WTC11 (cell line): ENCODE data around the gene UNC119B. TPM values are rescaled to one million over a fixed set of nuclear protein-coding genes. Genes with fewer than 3 reads are reported as not detected.
A peak's percentile ranks its signal among the peaks of the same experiment; 100 is the strongest.

Source experiments
- ATAC-seq: fragments of 200-7000 bp; cut with Tn5 transposase; 2 replicates; pipeline ENCODE4 v1.10.0; 2021; ENCODE audit warnings: mild to moderate bottlenecking, moderate library complexity
- CTCF ChIA-PET: fragments of 300-600 bp; sonication (Branson Sonifier 250); formaldehyde crosslinking; loops from one replicate; lab custom pipeline; 2021; ENCODE audit warnings: antibody characterized with exemption; lab: Charles Lee
- POLR2A ChIA-PET: fragments of 350-600 bp; sonication (Branson Sonifier 250); formaldehyde crosslinking; loops from one replicate; lab custom pipeline; 2021; ENCODE audit warnings: antibody characterized with exemption; lab: Charles Lee
- DNase-seq: peaks from one replicate; pipeline ENCODE4 v3.0.0; 2021; ENCODE audit warnings: low spot score
- H3K27ac Mint-ChIP-seq: 2 replicates; pipeline ENCODE4 v1.8.0; 2021; ENCODE audit warnings: mixed read lengths
- H3K27me3 Mint-ChIP-seq: 2 replicates; pipeline ENCODE4 v1.8.0; 2021; ENCODE audit warnings: low read depth, mild to moderate bottlenecking, moderate library complexity, mixed read lengths
- H3K36me3 Mint-ChIP-seq: 2 replicates; pipeline ENCODE4 v1.8.0; 2021; ENCODE audit warnings: mixed read lengths
- H3K4me1 Mint-ChIP-seq: 2 replicates; pipeline ENCODE4 v1.8.0; 2022; ENCODE audit warnings: mixed read lengths
- H3K4me3 Mint-ChIP-seq: 2 replicates; pipeline ENCODE4 v1.8.0; 2021; ENCODE audit warnings: mild to moderate bottlenecking, moderate library complexity, mixed read lengths
- H3K9me3 Mint-ChIP-seq: 2 replicates; pipeline ENCODE4 v1.8.0; 2021; ENCODE audit warnings: mixed read lengths
- ATF2 ChIP-seq: sonication (generic); formaldehyde crosslinking; IDR thresholded peaks from 2 replicates; pipeline ENCODE4 v1.8.1; 2022; ENCODE audit warnings: low read depth, missing genetic modification reagents, borderline replicate concordance
- ATF3 ChIP-seq: sonication (generic); formaldehyde crosslinking; conservative IDR thresholded peaks from 2 replicates; pipeline ENCODE4 v1.8.1; 2022; ENCODE audit warnings: mild to moderate bottlenecking, missing genetic modification reagents
- CBFB ChIP-seq: sonication (generic); formaldehyde crosslinking; IDR thresholded peaks from 2 replicates; pipeline ENCODE4 v1.8.1; 2022; ENCODE audit warnings: mild to moderate bottlenecking, low read depth, missing genetic modification reagents
- CREM ChIP-seq: sonication (generic); formaldehyde crosslinking; IDR thresholded peaks from 2 replicates; pipeline ENCODE4 v1.8.1; 2022; ENCODE audit warnings: mild to moderate bottlenecking, missing genetic modification reagents, moderate library complexity
- ELF4 ChIP-seq: sonication (generic); formaldehyde crosslinking; IDR thresholded peaks from 2 replicates; pipeline ENCODE4 v1.8.1; 2022; ENCODE audit warnings: low read depth, mild to moderate bottlenecking, moderate library complexity, missing genetic modification reagents
- ESRRA ChIP-seq: sonication (generic); formaldehyde crosslinking; IDR thresholded peaks from 2 replicates; pipeline ENCODE4 v1.8.1; 2022; ENCODE audit warnings: mild to moderate bottlenecking, missing genetic modification reagents, borderline replicate concordance
- ETV6 ChIP-seq: sonication (generic); formaldehyde crosslinking; IDR thresholded peaks from 2 replicates; pipeline ENCODE4 v1.8.1; 2022; ENCODE audit warnings: mild to moderate bottlenecking, missing genetic modification reagents
- FOXK1 ChIP-seq: sonication (generic); formaldehyde crosslinking; IDR thresholded peaks from 2 replicates; pipeline ENCODE4 v1.8.0; 2022; ENCODE audit warnings: mild to moderate bottlenecking, moderate library complexity, missing genetic modification reagents
- HMGA2 ChIP-seq: fragments of 250-450 bp; sonication (Bioruptor Pico); IDR thresholded peaks from 2 replicates; pipeline ENCODE4 v1.4.0; 2021; ENCODE audit warnings: mild to moderate bottlenecking, moderate library complexity
- JUN ChIP-seq: sonication (generic); formaldehyde crosslinking; IDR thresholded peaks from 2 replicates; pipeline ENCODE4 v1.8.0; 2023; ENCODE audit warnings: mild to moderate bottlenecking, missing genetic modification reagents
- NFATC4 ChIP-seq: fragments of 250-450 bp; sonication (Bioruptor Pico); IDR thresholded peaks from 2 replicates; pipeline ENCODE4 v1.9.0; 2021; ENCODE audit warnings: mild to moderate bottlenecking
- NFE2L1 ChIP-seq: sonication (generic); formaldehyde crosslinking; IDR thresholded peaks from 2 replicates; pipeline ENCODE4 v1.8.1; 2023; ENCODE audit warnings: missing genetic modification reagents
- NFYB ChIP-seq: sonication (generic); formaldehyde crosslinking; conservative IDR thresholded peaks from 2 replicates; pipeline ENCODE4 v1.8.0; 2022; ENCODE audit warnings: low read depth, missing genetic modification reagents
- RORB ChIP-seq: fragments of 250-450 bp; sonication (Bioruptor Pico); IDR thresholded peaks from 2 replicates; pipeline ENCODE4 v1.9.0; 2021; ENCODE audit warnings: mild to moderate bottlenecking
- TEAD4 ChIP-seq: sonication (generic); formaldehyde crosslinking; IDR thresholded peaks from 2 replicates; pipeline ENCODE4 v1.8.0; 2022; ENCODE audit warnings: mild to moderate bottlenecking, missing genetic modification reagents
- TP53 ChIP-seq: sonication (generic); formaldehyde crosslinking; IDR thresholded peaks from 2 replicates; pipeline ENCODE4 v1.8.1; 2023; ENCODE audit warnings: mild to moderate bottlenecking, missing genetic modification reagents
- ZMAT4 ChIP-seq: fragments of 250-450 bp; sonication (Bioruptor Pico); IDR thresholded peaks from 2 replicates; pipeline ENCODE4 v1.9.0; 2021; ENCODE audit warnings: mild to moderate bottlenecking
- ZNF416 ChIP-seq: fragments of 250-450 bp; sonication (Bioruptor Pico); IDR thresholded peaks from 2 replicates; pipeline ENCODE4 v1.9.0; 2021; ENCODE audit warnings: mild to moderate bottlenecking, inconsistent platforms
- ZSCAN18 ChIP-seq: fragments of 250-450 bp; sonication (Bioruptor Pico); IDR thresholded peaks from 2 replicates; pipeline ENCODE4 v2.1.2; 2022; ENCODE audit warnings: mild to moderate bottlenecking, moderate library complexity
- total RNA-seq: library from RNA; stranded (reverse); gene quantifications from 3 replicates; pipeline ENCODE4 v1.2.3, GENCODE V29; 2021
- TF ChIP-seq, protein P1 (sequence below): sonication (generic); formaldehyde crosslinking; IDR thresholded peaks from 2 replicates; pipeline ENCODE4 v1.8.0; 2022; ENCODE audit warnings: mild to moderate bottlenecking, missing genetic modification reagents

UNC119B gene
- total RNA-seq, 1 experiment from 2014 or later = 53.3 TPM

DNA sequence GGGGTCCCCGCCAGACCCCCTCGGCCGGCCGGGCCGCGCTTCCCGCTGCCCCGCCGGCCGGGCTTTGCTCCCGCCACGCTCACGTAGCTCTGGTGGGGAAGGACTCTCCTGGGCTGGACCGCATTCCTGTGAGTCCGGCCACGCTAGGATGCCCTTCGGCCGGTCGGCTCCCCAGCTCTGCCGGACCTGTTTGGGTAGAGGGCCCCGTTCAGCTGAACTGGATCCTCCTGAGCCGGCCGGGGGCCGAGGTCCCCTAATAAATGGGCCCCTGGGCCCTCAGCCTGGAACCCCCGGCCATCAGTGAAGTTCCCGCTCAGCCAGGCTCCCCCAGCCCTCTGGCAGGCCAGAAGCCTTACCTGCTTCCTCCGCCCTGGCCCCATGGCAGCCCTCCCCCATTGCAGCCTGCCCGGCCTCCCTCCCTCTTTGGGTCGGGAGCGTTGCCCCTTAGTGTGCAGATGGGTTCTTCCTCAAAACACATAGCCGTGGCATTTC, 593 bp downstream of the UNC119B start (continued):
- no peak for TF ChIP-seq NFYB (CRISPR knock-in tag)
- no peak for TF ChIP-seq NFATC4
- TF ChIP-seq ELF4 (CRISPR knock-in tag) = no peak
- TF ChIP-seq FOXK1 (CRISPR knock-in tag) = no peak
- no peak for TF ChIP-seq ESRRA (CRISPR knock-in tag)

- Mint-ChIP-seq H3K27ac (peak overlapping the region; percentile 64; the same call in 1 of the 2 replicates), H3K9me3 (no peaks in the 10 kb centered on the region), H3K36me3 (peaks cover 28% of the 10 kb centered on the region), H3K27me3 (no peaks in the 10 kb centered on the region), H3K4me3 (peak overlapping the region; percentile 79), H3K4me1 (peaks cover 26% of the 10 kb centered on the region)
- ChIA-PET CTCF (interaction anchor here (1.1 to 4.2 kb wide), 5 partner anchors 14 to 130 kb away, joined by 3 to 48 read pairs (median 4); partner anchors contain the start of genes ACADS and POP5), POLR2A (no interaction called here)
- DNase-seq (no peak), ATAC-seq (peak; percentile 11)
- TF ChIP-seq ZSCAN18 (CRISPR knock-in tag) (no peak), ZMAT4 (CRISPR knock-in tag) (no peak), RORB (CRISPR knock-in tag) (no peak), TP53 (CRISPR knock-in tag) (no peak), TEAD4 (CRISPR knock-in tag) (no peak), ATF3 (CRISPR knock-in tag) (no peak), CBFB (CRISPR knock-in tag) (no peak), JUN (no peak), NFE2L1 (CRISPR knock-in tag) (no peak), ETV6 (CRISPR knock-in tag) (no peak), HMGA2 (no peak), ZNF416 (no peak), CREM (CRISPR knock-in tag) (no peak), ATF2 (CRISPR knock-in tag) (no peak)
- TF ChIP-seq, protein P1, sequence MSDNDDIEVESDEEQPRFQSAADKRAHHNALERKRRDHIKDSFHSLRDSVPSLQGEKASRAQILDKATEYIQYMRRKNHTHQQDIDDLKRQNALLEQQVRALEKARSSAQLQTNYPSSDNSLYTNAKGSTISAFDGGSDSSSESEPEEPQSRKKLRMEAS (CRISPR knock-in tag) = no peak
Observed at GRCh38 chr12:120711411-120711810, 1.2 kb downstream of the UNC119B start.

DNA sequence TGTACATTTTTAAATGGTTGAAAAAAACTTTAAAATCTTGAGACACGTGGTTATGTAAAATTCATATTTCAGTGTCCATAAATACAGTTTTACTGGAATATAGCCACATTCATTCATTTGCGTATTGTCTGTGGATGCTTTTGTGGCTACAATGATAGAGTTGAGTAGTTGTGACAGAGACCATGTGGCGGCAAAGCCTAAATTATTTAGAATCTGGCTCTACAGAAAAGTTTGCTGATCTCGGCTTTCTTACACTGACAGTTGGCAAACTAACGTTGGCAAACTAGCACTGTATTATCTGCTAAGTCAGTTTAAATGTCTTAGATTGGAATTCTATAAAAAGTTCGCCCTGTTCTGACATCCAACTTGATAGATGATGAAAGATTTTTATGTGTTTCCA, 2.4 kb downstream of the UNC119B start:
- ATAC-seq = no peak
- Mint-ChIP-seq H3K27ac (peak overlapping the region; percentile 59; the same call in 1 of the 2 replicates), H3K36me3 (peaks cover 40% of the 10 kb centered on the region), H3K27me3 (no peaks in the 10 kb centered on the region), H3K4me3 (0 out of 2 replicates have a peak overlapping the region, but pooled peaks have one; percentile 79), H3K4me1 (peaks cover 26% of the 10 kb centered on the region), H3K9me3 (no peaks in the 10 kb centered on the region)
- ChIA-PET CTCF (interaction anchor here (1.2 to 4.2 kb wide), 2 partner anchors 64 to 128 kb away, joined by 4 to 48 read pairs; no protein-coding TSS in a partner anchor), POLR2A (no interaction called here)
- no peak for TF ChIP-seq NFATC4
- no peak for DNase-seq
